GM04503 (cell line): ENCODE measurements around the gene MADCAM1.
A peak's percentile ranks its signal among the peaks of the same experiment; 100 is the strongest.
"Not testable (repeated sequence)": the region's sequence is repeated elsewhere in the genome, so short reads cannot be mapped to it uniquely, and the experiment has no call there.

Source experiments
- DNase-seq: peaks from one replicate; pipeline ENCODE4 v3.0.0-alpha.2; 2012; ENCODE audit warnings: low read depth

The MADCAM1 gene

DNA sequence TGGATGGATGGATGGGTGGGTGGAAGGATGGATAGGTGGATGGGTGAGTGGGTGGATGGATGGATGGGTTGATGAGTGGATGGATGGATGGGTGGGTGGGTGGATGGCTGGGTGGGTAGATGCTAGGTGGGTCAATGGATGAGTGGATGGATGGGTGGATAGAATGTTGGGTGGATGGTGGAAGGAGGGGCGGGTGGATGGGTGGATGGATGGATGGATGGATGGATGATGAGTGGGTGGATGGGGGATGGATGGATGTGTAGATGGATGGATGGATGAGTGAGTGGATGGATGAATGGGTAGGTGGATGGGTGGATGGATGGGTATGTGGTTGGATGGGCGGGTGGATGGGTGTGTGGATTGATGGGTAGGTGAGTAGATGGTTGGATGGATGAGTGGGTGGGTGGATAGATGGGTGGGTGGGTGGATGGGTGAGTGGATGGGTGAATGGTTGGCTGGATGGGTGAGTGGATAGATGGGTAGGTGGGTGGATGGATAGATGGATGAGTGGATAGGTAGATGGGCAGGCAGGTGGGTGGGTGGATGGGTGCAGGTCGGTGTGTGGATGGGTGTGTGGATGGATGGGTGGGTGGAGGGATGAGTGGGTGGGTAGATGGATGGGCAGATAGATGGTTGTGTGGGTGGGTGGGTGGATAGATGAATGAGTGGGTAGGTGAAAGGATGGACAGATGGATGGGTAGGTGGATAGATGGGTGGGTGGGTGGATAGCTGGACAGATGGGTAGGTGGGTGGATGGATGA, 31.1 kb upstream of the MADCAM1 start:
- no peak for DNase-seq

DNA sequence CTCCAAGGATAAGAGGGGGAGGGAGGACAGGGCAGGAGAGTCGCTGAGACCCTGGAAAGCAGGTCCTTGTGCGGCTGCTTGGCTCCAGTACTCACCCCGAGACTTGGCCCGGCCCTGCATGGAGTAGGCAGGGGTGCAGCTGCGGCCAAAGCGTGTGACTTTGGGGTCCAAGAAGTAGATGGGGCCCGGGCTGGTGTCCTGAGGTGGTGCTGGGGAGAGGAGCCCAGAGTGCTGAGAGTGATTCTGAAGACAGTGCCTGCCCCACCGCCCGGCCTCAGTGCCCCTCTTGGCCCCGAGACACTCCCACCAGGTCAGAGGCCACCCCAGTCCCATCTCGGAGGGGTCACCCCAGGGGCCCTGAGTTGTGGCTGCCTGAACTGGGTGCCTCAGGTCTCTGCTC, 28.7 kb upstream of the MADCAM1 start:
- DNase-seq = no peak

DNA sequence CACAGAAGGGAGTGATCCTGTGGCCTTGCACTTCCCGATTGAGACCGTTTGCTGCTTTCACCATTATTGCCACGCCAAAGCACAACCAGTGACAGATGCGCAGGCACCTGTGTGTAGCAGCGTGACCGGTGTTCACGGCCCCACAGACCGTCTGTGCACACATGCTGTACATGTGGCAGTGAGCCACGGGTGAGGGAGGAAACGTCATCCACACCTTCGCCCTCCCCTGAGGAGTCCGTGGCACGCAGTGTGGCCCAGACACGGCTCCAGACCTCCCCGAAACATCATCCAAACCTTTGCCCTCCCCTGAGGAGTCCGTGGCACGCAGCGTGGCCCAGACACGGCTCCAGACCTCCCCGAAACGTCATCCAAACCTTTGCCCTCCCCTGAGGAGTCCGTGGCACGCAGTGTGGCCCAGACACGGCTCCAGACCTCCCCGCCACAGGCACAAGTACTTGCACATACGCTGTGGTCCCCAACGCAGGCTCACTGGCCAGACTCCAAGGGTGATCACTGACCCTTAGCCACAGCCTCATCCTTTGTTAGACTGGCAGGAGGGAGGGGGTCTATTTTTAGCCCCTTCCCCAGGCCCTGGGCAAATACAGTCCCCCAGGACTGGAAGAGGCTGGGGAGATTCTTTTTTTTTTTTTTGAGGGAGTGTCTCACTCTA, 27.6 kb upstream of the MADCAM1 start:
- no peak for DNase-seq

DNA sequence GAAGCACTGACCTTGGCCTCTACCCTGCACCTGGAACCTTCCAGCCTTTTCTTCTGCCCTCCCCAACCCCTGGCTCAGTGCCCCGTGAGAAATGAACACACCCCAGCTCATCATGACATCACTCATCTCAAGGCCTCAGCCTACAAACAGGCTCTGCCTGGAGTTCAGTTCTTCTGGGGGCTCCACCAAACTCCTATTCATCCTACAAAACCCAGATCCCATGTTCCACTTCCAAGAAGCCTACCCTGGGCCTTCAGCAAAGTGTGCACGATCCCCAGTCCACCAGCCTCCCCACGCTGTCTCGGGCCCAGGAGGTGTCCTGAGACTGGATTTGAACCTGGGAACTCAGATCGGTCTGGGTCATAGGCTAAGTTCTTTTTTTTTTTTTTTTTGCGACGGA, 26.5 kb upstream of the MADCAM1 start:
- no peak for DNase-seq

DNA sequence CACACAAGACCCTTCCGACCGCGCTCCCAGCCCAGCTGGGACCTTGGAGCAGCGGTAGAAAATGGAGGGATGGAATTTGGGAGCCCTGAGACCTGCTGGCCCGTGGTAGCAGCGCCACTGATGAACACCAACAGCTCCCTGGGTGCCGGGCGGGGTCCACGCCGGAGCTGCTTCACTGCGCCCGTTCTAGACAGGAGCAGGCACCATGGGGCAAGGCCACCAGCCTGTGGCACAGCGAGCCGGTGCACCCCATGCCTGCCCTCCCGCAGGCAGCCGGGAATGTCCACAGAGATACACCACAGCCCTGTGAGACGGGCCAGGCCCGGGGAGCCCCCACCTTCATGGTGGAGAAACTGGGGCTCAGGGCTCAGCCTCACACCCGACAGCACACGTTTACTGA, 25.6 kb upstream of the MADCAM1 start:
- no peak for DNase-seq

DNA sequence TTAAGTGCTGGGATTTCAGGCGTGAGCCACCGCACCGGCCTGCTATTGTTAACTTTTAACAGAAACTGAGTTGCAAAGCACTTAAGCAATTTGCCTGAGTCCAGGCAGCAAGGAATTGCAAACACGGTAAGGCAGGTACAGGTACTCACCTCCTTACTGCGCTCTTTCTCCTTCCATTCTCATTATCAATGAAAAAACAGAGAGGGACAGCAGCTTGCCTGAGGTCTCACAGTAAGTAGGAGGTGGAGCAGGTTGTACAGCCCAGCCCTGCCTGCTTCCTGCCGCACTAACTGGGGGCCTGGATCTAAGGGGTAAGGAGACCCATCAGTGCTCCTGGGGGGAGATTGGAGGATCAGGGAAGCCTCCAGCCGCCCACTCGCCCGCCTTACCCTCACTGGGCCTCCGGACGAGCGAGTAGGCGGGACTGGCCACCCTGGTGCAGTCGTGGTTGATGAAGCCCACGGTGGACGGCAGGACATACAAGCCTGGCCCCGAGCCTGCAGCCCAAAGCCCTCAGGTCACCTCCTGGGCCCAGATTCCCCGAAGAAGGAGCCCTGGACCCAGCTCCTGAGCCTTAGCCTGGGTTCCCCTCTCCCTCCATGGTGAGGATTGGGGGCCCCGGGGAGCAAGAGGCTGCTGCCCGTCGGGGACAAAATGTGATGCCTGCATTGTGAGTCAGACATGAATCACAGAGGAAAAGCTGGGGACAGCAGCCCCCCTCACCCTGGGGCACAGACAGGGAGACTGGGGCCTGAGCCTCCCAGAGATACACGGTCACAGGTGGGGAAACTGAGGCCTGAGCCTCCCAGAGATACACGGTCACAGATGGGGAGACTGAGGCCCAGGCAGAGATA, 24.1 kb upstream of the MADCAM1 start:
- DNase-seq = no peak

DNA sequence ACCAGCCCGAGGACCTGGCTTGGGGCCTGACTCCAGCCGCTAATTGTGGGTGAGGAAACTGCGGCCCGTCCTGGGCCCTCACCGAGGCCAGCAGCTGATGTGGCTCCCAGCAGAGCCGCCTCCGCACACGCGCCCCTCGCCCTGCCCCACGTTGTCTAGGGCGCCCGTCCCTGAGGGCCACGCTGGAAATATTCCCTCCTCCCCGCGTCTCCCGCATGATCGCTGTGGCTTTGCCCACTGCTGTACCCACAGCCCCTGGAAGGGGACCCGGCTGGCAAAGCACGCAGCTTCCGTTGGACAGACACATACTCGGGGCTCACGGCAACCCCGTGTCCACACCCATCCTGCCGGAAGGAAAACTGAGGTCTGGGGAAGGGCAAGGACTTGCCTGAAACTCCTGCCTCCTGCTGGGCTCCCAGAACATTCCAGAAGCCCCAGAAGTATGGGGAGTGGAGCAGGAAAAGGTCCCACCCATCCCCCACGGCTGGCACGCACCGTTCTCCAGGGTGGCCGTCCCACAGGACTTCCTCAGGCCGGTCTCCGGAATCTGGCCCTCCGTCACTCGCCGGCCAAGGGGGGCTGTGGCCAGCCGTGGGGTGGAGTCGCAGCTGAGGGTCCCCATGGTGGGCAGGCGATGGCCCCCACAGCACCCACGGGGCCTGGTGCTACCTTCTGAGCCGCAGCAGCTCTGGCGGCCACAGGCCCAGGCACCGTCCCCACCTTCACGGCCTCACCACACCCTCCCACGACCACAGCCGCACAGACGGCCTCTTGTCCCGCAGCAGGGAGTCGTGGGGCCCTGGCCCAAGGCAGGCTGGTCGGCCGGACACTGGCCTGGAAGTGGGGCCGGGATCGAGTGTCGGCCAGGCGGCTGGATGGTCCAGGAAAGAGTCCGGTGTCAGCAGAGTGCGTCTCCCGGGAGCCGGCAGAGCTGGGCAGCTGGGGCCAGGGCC, 21.9 kb upstream of the MADCAM1 start:
- DNase-seq = no peak

DNA sequence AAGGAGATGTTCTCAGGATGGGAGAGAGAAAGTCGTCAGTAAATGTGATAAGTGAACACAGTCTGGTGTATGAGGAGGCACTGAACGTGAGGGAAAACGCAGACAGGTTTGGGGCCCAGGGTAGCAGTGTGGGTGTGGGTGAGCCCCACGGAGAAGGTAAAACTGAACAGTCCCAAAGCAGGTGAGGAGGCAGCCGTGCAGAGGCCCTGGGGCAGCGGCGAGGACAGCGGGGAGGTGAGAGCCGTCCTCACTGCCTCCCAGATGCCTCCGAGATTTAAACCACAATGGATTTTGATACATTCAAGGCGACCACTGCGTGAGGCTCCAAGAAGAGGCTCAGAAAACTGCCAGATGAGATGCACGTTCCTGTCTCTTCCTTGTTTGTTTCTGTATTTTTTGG, 20.9 kb upstream of the MADCAM1 start:
- no peak for DNase-seq

DNA sequence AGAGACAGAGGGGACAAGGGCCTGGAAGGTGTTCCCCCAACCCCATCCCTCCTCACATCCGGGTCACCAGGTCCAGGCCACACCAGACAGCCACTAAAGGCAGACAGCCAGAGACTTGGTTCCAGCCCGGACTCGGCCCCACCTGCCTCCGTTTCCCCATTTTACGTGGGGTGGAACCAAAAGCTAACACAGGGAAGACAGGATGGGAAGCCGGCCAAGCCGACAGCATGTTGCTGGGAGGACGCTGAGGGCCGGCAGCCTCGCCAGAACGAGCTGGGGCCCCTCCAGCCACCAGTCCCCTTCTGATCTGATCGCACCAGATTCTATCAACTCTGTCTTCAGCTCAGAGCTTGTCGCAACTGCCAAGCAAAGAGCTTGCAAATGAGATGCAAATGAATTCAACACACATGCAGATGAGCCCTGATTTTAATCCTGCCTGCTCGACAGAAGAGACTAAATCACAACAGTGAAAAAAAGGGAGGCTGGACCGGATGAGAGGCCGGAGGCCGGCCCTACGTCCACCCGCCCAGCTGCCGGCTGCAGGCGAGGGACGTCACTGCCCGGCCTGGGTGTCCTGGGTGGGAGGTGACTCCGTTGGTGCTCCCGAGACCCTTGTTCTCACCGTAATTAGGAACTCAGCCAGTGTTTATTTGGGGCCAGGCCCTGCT, 17.9 kb upstream of the MADCAM1 start:
- DNase-seq = no peak

DNA sequence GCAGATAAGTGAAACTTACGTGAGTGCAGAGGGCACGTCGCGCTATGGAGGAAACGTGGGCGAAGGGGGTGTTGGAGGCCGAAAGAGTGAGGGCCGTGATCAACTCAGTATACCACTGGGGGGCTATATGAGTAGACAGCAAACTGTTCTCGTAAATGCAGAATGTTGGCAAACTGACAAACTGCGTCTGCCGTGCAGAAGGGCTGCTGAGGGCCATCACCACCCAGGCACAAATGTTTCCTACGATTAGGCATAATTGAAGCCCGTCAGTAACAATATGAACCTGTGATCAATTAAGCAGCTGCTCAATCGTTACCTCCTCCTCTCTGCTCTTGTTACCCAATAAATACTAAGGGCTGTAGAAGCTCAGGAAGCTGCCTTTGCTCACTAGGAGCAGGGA, 17.3 kb upstream of the MADCAM1 start:
- DNase-seq = no peak

DNA sequence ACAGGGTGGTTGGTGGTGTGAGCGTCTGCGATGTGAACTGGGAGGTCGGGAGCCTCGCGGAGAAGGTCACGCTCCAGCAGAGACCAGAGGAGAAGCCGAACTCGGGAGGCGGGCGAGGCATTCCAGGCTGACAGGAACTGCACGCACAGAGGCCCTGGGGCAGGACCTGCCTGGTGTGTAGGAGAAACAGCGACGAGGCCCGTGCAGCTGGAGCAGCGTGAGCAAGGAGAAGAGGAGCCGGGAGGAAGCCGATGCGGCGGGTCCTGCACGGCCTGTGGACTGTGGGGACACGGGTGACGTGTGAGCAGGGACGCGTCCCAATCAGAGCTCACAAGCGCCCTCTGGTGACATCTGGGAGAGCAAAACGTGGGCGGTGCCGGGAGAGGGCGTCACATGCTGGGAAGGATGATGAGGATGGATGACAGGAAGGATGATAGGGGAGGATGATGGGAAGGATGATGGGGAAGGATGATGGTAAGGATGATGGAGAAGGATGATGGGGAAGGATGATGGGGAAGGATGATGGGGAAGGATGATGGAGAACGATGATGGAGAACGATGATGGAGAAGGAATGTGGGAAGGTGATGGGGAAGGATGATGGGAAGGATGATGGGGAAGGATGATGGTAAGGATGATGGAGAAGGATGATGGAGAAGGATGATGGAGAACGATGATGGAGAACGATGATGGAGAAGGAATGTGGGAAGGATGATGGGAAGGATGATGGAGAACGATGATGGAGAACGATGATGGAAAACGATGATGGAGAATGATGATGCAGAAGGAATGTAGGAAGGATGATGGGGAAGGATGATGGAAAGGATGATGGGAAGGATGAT, 16.1 kb upstream of the MADCAM1 start:
- peak; percentile 19 for DNase-seq

DNA sequence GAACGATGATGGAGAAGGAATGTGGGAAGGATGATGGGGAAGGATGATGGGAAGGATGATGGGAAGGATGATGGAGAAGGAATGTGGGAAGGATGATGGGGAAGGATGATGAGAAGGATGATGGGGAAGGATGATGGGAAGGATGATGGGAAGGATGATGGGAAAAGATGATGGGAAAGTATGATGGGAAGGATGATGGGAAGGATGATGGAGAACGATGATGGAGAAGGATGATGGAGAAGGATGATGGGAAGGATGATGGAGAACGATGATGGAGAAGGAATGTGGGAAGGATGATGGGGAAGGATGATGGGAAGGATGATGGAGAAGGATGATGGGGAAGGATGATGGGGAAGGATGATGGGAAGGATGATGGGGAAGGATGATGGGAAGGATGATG, 15.2 kb upstream of the MADCAM1 start:
- DNase-seq = not testable (repeated sequence)

DNA sequence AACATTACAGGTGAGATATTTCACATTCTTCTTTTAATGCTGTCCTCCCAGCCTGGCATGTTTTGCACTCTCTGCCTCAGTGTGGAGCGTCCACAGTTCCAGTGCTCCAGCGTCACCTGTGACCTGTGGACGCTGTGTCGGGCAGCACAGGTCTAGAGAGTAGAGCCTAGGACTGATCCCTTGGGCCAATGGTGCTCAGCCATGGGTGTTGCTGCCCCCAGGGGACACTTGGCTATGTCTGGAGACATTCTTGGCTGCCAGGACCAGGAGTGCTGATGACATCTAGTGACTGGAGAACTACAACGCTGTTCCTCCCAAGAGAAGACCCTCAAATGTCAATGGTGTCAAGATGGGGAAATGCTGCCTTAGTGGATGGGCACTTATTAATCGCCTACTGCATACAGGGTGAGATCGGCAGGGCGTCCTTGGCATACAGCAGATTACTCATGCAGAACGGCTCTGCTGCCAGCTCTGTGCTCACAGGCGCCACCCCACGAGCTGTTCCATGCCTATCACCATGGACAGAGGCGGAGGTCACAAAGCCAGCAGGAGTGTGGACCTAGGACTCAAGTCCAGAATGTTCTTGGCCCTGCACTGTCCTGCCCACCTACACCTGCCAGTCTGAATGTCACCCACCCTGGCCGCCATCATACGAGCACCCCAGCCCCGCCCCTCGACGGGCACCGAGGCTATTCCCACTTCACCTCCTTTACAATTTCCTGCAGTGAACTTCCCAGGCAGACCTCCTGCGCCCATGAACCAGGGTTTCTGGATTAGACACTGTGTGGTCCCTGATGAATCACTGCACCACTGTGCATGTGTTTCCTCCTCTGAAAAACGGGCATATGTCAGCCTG, 13.9 kb upstream of the MADCAM1 start:
- no peak for DNase-seq

DNA sequence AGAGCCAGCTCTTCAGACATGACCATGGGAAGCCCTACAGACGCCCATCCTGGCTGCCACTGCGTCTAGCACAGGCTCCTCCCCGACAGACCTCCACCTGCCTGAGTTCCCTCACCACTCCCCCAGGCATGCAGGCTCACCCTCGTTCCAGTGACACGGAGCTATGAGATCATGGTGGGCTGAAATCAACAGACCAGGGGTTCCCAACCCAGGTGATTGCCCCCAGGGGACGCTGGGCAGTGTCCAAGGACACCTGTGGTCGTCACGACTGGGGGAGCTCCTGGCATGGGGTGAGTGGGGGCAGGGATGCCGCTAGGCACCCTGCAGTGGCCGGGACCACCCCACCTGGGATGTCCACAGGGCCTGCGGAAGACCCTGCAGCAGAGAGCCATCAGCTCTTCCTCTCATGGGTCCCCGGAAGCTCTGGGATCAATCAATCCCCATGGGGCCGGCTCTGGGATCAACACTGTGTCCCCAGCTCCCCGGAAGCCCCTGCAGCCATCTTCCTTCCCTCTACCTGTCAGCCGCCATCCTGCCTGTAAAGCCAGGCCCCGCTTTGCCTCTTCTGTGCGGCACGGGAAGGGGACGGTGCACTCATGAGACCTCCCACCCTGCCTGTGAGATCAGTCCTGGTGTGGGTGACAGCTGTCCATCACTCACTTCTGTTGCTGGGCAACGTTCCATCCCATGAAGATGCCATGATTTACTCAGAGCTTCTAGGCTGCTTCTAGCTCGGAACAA, 12.8 kb upstream of the MADCAM1 start:
- DNase-seq = no peak

DNA sequence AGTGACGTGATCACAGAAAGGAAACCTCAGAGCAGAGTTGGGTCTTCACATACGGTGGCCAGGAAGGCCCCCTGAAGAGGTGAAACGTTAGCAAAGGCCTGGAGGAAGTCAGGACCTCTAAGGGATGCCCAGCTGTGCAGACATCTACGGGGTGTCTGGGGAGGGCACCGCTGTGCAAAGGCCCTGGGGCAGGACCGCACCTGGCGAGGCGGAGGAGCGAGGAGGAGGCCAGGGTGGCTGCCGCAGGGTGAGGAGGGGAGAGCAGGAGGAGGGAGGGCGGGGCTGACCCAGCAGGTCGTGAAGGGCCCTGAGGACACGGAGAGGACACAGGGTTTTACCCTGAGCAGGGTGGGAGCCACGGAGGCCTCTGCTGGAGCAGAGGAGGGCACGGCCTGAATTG, 11.8 kb upstream of the MADCAM1 start:
- no peak for DNase-seq

DNA sequence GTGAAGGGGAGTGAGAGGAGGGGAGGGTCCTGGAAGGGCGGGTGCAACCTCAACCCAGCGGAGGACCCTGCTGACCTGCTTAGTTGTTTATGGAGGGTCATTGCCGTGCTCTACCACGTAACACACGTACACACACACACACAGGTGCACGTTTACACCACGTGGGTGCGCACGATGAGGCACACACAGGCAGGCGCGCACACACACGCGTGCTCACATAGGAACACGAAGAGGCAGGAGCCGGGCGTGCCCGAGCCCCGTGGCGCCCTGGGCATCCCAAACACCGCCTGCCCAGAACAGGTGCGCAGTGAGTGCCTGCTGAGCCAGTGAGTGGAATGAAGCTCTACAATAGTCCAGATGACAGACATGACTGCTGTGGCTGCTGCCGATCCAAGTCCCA, 11.2 kb upstream of the MADCAM1 start:
- no peak for DNase-seq

DNA sequence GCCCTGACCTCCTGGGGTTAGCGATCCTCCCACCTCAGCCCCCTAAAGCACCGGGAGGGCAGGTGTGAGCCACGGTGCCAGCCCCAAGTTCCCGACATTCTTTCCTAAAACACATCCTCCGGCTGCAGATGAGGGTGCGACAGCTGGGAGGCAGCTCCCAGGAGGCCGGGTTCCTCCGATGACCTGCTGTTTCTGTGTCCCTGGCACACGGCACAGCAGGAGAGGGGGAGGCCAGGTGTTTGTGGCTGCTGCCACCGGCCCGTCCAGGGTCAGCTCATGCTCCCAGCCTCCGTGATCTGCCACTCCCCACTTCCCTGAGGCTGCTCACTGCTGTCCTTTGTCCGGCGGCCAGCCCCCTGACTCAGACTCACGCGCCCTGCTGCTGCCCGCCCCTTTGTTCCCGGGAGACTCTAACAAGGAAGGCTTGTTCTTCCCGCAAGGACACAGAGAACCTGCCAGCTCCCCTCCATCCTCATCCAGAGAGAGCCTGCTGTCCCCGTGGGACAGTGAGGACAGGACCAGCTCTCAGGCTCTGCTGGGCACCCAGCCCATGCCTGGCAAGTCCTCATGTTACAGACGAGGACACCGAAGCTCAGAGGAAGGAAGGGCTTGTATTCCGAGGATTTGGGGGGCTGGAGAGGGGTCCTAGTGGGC, 10.6 kb upstream of the MADCAM1 start:
- DNase-seq = no peak
